Activated T-cell treated with anti-CD3 and anti-CD28 coated beads for 24 hours (primary cell): ENCODE data around the gene JARID2.

Experiments used
- DNase-seq: peaks from one replicate; pipeline ENCODE4 v3.0.0-alpha.2; 2020; ENCODE audit warnings: low read depth

The JARID2 gene

GRCh38 chr6:15264902-15265761 is 19.3 kb downstream of the JARID2 start:
- DNase-seq = no peak

- no peak for DNase-seq
These were observed 19.9 kb downstream of the JARID2 start for GRCh38 chr6:15265787-15266186.

- no peak for DNase-seq
These were observed 20.6 kb downstream of the JARID2 start for GRCh38 chr6:15266423-15266996.

- DNase-seq = no peak
These were observed 21.4 kb downstream of the JARID2 start for GRCh38 chr6:15267221-15267620.

GRCh38 chr6:15268137-15268908 is 22.5 kb downstream of the JARID2 start:
- no peak for DNase-seq

- no peak for DNase-seq
These were observed 23.1 kb downstream of the JARID2 start for GRCh38 chr6:15269011-15269410.

- DNase-seq = no peak
These were observed 23.8 kb downstream of the JARID2 start for GRCh38 chr6:15269619-15270018.

- no peak for DNase-seq
These were observed 24.5 kb downstream of the JARID2 start for GRCh38 chr6:15270402-15270801.

- DNase-seq = no peak
These were observed 26.7 kb downstream of the JARID2 start for GRCh38 chr6:15272562-15272961.

- no peak for DNase-seq
These were observed 29.0 kb downstream of the JARID2 start for GRCh38 chr6:15274692-15275387.

- no peak for DNase-seq
These were observed 30.4 kb downstream of the JARID2 start for GRCh38 chr6:15276036-15276985.

- DNase-seq = no peak
These were observed 33.3 kb downstream of the JARID2 start for GRCh38 chr6:15279047-15279661.

GRCh38 chr6:15280028-15280427 is 34.2 kb downstream of the JARID2 start:
- no peak for DNase-seq

GRCh38 chr6:15280961-15281360 is 35.1 kb downstream of the JARID2 start:
- DNase-seq = no peak

GRCh38 chr6:15282334-15282733 is 36.5 kb downstream of the JARID2 start:
- no peak for DNase-seq

- no peak for DNase-seq
These were observed 38.1 kb downstream of the JARID2 start for GRCh38 chr6:15283986-15284361.

GRCh38 chr6:15284743-15285142 is 38.9 kb downstream of the JARID2 start:
- no peak for DNase-seq

- no peak for DNase-seq
These were observed 39.9 kb downstream of the JARID2 start for GRCh38 chr6:15285682-15286294.

GRCh38 chr6:15287670-15288375 is 42.0 kb downstream of the JARID2 start:
- DNase-seq = no peak

GRCh38 chr6:15288856-15289255 is 43.0 kb downstream of the JARID2 start:
- no peak for DNase-seq
